GM18858 (cell line): ENCODE measurements around the gene HNRNPF.
A peak's percentile ranks its signal among the peaks of the same experiment; 100 is the strongest.
"Not testable (repeated sequence)": the region's sequence is repeated elsewhere in the genome, so short reads cannot be mapped to it uniquely, and the experiment has no call there.

ENCODE experiments used
- ATAC-seq: cut with Tn5 transposase; IDR thresholded peaks from one replicate; pipeline ENCODE4 v1.9.1; 2021; ENCODE audit not compliant: unreplicated experiment

Gene HNRNPF, protein sequence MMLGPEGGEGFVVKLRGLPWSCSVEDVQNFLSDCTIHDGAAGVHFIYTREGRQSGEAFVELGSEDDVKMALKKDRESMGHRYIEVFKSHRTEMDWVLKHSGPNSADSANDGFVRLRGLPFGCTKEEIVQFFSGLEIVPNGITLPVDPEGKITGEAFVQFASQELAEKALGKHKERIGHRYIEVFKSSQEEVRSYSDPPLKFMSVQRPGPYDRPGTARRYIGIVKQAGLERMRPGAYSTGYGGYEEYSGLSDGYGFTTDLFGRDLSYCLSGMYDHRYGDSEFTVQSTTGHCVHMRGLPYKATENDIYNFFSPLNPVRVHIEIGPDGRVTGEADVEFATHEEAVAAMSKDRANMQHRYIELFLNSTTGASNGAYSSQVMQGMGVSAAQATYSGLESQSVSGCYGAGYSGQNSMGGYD

DNA sequence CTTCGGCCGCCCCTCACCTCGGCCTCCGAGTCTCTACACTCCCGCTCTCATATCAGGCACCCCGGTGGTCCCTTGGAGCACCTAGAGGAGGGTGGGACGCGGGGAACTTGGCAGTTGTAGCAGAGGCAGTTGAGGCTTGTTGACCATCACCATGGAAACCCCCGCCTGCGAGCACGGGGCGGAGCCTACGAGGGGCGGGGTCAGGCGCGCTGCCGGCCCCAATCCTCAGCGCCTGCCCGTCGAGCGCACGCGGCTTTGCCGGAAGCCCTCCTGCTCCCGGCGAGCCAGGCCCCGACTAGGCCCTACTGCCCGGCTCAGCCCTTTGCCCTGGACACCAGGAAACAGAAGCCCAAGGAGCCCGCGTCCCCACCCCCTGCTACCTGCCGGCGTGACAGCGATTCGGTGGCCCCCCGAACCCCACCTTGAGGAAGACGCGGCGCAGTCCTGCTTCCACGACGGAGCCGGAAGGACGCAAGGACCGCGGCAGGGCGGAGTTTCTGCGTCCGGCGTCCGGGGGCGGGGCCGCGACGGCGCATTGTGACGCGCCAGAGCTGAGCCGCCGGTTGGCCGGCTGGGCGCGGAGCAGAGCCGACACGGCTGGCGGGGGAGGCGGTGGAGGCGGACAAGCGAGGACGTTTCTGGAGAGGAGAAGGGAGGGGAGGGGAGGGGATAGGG, at the start of gene HNRNPF:
TSS of gene HNRNPF (minus strand) at position 477 of the 675 bp plus-strand sequence. CDS start 21,302 bp downstream, outside the sequence.
- ATAC-seq = peak; percentile 57

GRCh38 chr10:43458227-43458626, 49.2 kb upstream of the HNRNPF start:
- ATAC-seq = no peak

GRCh38 chr10:43456561-43456960, 47.6 kb upstream of the HNRNPF start:
- not testable (repeated sequence) for ATAC-seq

DNA sequence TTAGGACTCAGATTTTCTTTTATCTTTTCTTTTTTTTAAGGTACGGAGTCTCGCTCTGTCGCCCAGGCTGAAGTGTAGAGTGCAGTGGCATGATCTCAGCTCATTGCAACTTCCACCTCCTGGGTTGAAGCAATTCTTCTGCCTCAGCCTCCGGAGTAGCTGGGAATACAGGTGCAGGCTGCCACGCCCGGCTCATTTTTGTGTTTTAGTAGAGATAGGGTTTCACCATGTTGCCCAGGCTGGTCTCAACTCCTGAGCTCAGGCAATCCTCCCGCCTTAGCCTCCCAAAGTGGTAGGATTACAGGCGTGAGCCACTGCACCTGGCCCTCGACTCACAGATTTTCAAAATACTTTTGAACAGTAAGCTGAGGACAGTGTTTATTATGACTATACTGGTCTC, 45.0 kb upstream of the HNRNPF start:
- not testable (repeated sequence) for ATAC-seq

GRCh38 chr10:43453266-43453831, 44.4 kb upstream of the HNRNPF start:
- peak; percentile 36 for ATAC-seq

- no peak for ATAC-seq
Observed at GRCh38 chr10:43452356-43452914, 43.4 kb upstream of the HNRNPF start.

- no peak for ATAC-seq
Observed at GRCh38 chr10:43448742-43449141, 39.8 kb upstream of the HNRNPF start.

- not testable (repeated sequence) for ATAC-seq
Observed at GRCh38 chr10:43446219-43447017, 37.4 kb upstream of the HNRNPF start.

- ATAC-seq = no peak
Observed at GRCh38 chr10:43444897-43445466, 36.0 kb upstream of the HNRNPF start.

- ATAC-seq = no peak
Observed at GRCh38 chr10:43444323-43444722, 35.3 kb upstream of the HNRNPF start.

- ATAC-seq = no peak
Observed at GRCh38 chr10:43440463-43441134, 31.6 kb upstream of the HNRNPF start.

DNA sequence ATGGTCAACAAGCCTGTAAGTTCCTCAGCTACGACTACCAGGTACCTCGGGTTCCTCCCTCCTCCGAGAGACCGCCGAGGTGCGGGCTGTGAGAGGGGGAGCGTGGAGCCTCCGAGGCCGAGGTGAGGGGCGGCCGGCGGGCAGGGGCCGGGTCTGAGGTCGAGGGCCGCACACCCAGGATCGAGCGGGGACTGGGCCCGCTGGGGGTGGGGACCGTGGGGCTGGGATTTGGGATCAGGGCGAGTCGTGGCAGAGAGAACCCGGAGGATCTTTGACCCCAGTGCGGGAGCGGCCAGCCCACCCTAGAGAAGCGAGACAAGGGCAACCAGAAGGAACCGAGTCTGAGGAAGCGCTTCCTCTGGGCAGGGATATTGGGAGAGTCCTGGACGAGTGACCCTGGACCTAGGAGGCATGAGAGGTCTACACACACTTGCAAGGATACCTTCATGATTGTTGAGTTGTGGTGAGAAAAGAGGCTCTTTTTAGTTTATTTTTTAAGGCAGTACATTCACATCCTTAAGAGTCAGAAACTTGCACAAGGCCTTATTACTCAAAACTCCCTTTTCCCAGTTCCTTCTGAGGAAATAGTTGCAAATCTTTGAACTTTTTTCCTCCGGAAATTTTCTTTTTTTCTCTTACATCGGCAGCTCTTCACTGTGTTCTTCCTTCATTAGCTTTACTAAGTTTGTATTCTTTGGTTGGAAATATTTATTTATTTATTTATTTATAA, 28.3 kb upstream of the HNRNPF start:
- ATAC-seq = no peak

DNA sequence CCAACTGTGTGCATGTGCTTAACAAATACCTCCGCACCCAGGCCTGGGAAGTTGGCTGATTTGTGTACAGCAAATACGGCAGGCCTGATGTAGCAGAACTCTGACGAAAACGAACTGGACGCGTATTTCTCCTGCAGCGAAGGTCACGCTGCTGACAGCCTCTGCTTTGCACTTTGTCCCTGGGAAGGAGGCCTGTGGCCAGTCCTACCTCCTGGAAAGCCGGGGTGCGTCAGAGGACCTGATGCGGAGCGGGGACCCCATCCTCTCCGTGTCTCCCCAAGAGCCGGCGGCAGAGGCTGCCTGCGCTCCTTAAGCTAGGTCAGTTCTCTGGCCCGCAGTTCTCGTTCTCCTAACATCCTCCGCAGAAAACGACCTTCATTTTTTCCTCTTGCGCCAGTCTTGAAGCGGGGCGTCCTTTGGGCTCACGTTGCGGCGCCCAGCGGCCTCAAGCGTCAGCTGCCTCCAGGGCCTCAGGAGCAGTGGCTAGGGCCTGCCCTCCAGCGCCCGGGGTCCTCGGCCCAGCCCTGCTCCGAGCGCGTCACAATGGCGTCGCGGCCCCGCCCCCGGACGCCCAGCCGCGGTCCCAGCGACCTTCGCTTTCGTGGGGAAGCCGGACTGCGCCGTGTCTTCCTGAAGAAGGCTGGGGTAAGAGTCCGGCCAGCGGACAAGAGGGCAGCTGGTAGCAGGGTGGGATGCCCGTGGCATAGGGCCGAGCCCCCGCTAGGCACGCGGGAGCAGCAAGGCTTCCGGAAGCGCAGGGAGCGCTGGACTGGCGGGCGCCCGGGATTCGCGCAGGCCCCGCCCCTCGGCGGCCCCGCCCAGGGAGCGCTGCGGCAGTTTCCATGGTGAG, 27.5 kb upstream of the HNRNPF start, which contains the start of gene ZNF487:
TSS of gene ZNF487 (plus strand) at position 821 of the 850 bp plus-strand sequence. CDS start 38,703 bp downstream, outside the sequence.
- ATAC-seq = peak; percentile 94

- no peak for ATAC-seq
Observed at GRCh38 chr10:43430926-43431663, 22.1 kb upstream of the HNRNPF start.

DNA sequence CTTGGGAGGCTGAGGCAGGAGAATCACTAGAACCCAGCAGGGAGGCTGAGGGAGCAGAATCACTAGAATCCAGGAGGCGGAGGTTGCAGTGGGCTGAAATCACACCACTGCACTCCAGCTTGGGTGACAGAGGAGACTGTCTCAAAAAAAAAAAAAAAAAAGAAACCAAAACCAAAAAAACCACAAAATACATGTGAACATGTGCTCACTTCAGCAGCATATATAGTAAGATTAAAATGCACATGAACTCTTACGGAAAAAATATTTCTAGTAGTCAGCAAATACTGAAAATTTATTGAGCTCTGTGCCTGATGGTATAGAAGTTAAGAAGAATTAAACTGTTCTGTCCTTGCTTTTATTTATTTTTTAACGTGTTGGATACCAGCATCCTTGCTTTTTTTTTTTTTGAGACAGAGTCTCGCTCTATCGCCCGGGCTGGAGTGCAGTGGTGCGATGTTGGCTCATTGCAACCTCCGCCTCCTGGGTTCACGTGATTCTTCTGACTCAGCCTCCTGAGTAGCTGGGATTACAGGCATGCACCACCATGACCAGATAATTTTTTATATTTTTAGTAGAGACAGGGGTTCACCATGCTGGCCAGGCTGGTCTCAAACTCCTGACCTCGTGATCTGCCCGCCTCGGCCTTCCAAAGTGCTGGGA, 18.3 kb upstream of the HNRNPF start:
- peak; percentile 70 for ATAC-seq

GRCh38 chr10:43426476-43426875, 17.5 kb upstream of the HNRNPF start:
- not testable (repeated sequence) for ATAC-seq

- no peak for ATAC-seq
Observed at GRCh38 chr10:43424416-43424815, 15.4 kb upstream of the HNRNPF start.
